Pancreas (tissue), 10 donors: ENCODE measurements around the gene GABRR2. TPM values are rescaled to one million over a fixed set of nuclear protein-coding genes. Genes with fewer than 3 reads are reported as not detected.
"Not testable (repeated sequence)": the region's sequence is repeated elsewhere in the genome, so short reads cannot be mapped to it uniquely, and the experiment has no call there.

Source experiments
- ATAC-seq, 4 donors: fragments of 200-7000 bp; cut with Tn5 transposase; one replicate each; pipeline versions ENCODE4 v1.8.0 to v1.9.1; 2020; ENCODE audit warnings: mild to moderate bottlenecking in 4 of 4, moderate library complexity in 4 of 4
- DNase-seq, 6 donors: peaks; one replicate each; pipeline ENCODE4 v3.0.0-alpha.2; 2020
- FAIRE-seq: peaks from 2 replicates; lab custom pipeline; 2012; peaks lifted over from hg19 to GRCh38; lab: Jason Lieb, UNC
- H3K27ac ChIP-seq, 4 donors: fragments of 200-600 bp; sonication (generic); 1 replicate in 3 of 4; 2 replicates in 1 of 4; pipeline versions ENCODE4 v1.5.0 to v1.8.0; 2020
- H3K27me3 ChIP-seq, 4 donors: fragments of 200-600 bp; one replicate each; pipeline ENCODE4 v1.8.0; 2021
- H3K36me3 ChIP-seq, 3 donors: fragments of 200-600 bp; sonication (generic) in 1 of 3; one replicate each; pipeline versions ENCODE4 v1.5.0 to v1.8.0; 2020 to 2021
- H3K4me1 ChIP-seq, 3 donors: fragments of 200-600 bp; one replicate each; pipeline ENCODE4 v1.8.0; 2021
- H3K4me3 ChIP-seq, 4 donors: fragments of 200-600 bp; sonication (generic) in 2 of 4; one replicate each; pipeline versions ENCODE4 v1.5.0 to v1.8.0; 2020 to 2021
- H3K9me3 ChIP-seq, 4 donors: fragments of 200-600 bp; one replicate each; pipeline ENCODE4 v1.8.0; 2021
- WGBS, 2 donors: extraction: QIAGEN DNeasy Blood & Tissue Kit; methylation state at CpG; one replicate each; pipeline ENCODE4 v1.1.7; 2013; 5-methylcytosine and 5-hydroxymethylcytosine counted together
- intact Hi-C, 3 donors: fragments of 100-400 bp; cut with DNase I; formaldehyde crosslinking; loops; one replicate each; pipeline versions ENCODE4 v1.11.1 to v1.14.2; 2022
- polyA plus RNA-seq, 2 donors: library from polyadenylated mRNA; stranded (reverse); fragments of 200-250 nt; gene quantifications; one replicate each; pipeline ENCODE4 v1.2.3, GENCODE V29; 2013
- total RNA-seq, 6 donors: library from RNA; stranded (reverse); fragmentation: NEBNext Ultra II Directional in 4 of 6; extraction: Animal tissue kit (Norgen Biotek cat#: 25700) in 4 of 6; gene quantifications; one replicate each; pipeline versions ENCODE4 v1.2.1 to v1.2.4, GENCODE V29; 2021 to 2023
- TF ChIP-seq, protein P1 (sequence below), 4 donors: fragments of 200-600 bp; sonication (generic) in 3 of 4; IDR thresholded peaks; one replicate each; pipeline versions ENCODE4 v1.5.0 to v1.8.0; 2021; ENCODE audit warnings: antibody characterized with exemption in 4 of 4
- donor health status: healthy with polysubstance abuse.
- donor health status: DM: no; HTN: no; CAD: no; lungs with moderate emphysema.
- donor health status: DM: no; HTN: no; CAD: no.
- donor health status: control.
- donor health status: control.
- donor health status: Bipolar disorder and iron deficiency.
- donor health status: DM: yes; HTN: yes; CAD: no.
- donor health status: DM: no; HTN: no; CAD: no.
- donor health status: DM: no; HTN: no; CAD: no.
- donor health status: DM: yes; HTN: yes; CAD: no.

The GABRR2 gene
- total and polyA plus RNA-seq, 8 donors: 0.14 to 0.75 (median 0.27) TPM; not detected in 1

DNA sequence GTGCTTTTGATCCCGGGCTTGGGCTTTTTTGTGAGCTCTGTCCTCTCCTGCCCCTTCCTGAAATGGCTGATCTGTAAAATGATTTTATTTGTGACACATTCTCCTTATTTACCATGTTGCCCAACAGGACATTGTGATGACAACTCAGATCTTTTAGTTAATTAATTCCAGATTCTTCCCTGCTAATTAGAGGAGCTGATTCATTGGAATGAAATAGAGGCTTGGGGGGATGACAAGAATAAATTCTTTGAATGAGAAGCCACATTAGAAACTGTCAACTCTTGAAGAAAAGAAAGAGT, 71.8 kb downstream of the GABRR2 start:
- no peak for ATAC-seq

DNA sequence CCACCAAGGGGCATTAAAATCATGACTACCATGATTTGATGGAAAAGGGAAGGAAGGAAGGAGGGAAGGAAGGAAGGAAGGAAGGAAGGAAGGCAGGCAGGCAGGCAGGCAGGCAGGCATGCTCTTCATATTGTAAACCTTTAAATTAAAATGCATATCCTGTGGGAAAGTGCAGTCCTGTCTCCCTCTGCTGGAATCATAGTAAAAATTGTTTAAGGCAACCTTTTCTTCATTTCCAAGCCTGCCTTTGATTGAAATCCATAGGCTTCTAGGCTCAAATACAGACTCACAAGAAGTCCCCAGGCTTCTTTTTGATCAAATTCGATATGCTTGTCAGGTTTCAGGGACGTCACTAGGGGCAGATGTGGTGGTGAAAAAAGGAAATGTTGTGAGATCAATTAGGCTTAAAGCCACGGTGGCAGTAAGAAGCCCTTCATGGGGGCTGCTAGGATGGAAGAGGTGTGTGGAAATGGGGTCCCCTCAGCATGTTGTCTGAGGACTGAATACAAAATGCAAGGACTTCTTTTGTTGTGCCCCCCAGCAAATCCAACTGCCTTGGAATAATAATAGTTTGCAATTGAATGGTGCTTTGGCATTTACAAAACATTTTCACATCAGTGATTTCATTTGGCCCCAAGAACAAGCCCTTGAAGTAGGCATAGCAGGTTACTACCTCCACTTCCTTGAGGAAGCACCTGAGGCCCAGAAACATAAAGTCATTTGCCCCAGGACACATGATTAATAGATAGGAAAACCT, 72.3 kb downstream of the GABRR2 start:
- H3K4me1 ChIP-seq: no peaks in the 10 kb centered on the region
- TF ChIP-seq, protein P1, sequence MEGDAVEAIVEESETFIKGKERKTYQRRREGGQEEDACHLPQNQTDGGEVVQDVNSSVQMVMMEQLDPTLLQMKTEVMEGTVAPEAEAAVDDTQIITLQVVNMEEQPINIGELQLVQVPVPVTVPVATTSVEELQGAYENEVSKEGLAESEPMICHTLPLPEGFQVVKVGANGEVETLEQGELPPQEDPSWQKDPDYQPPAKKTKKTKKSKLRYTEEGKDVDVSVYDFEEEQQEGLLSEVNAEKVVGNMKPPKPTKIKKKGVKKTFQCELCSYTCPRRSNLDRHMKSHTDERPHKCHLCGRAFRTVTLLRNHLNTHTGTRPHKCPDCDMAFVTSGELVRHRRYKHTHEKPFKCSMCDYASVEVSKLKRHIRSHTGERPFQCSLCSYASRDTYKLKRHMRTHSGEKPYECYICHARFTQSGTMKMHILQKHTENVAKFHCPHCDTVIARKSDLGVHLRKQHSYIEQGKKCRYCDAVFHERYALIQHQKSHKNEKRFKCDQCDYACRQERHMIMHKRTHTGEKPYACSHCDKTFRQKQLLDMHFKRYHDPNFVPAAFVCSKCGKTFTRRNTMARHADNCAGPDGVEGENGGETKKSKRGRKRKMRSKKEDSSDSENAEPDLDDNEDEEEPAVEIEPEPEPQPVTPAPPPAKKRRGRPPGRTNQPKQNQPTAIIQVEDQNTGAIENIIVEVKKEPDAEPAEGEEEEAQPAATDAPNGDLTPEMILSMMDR (IDR thresholded peaks at IDR 0.05): peak in 1 of 4 donors; percentile 19
- H3K36me3 ChIP-seq: no peaks in the 10 kb centered on the region
- H3K4me3 ChIP-seq: no peak overlapping the region
- H3K9me3 ChIP-seq: no peaks in the 10 kb centered on the region
- peak in 1 of 6 donors; percentile 32 for DNase-seq
- peak; percentile 53 to 84 (median 76) for ATAC-seq
- H3K27me3 ChIP-seq: no peaks in the 10 kb centered on the region
- FAIRE-seq: no peak
- 25% methylated on average over 3 of the region's 3 CpGs for WGBS, 2 donors
- H3K27ac ChIP-seq: no peak overlapping the region
- intact Hi-C loops: loop anchor here in 2 of 3 donors (5.0 to 10.0 kb wide), 2 partner anchors 128 to 255 kb away; partner anchors contain the start of gene SRSF12 (in 1 of the 2)

More for the DNA sequence above, 71.8 kb downstream of the GABRR2 start:
- Histone ChIP-seq H3K9me3 (no peaks in the 10 kb centered on the region), H3K27me3 (no peaks in the 10 kb centered on the region), H3K4me1 (no peaks in the 10 kb centered on the region), H3K4me3 (no peak overlapping the region), H3K27ac (no peak overlapping the region), H3K36me3 (no peaks in the 10 kb centered on the region)
- WGBS, 2 donors: 52 to 67% methylated on average over 1 of the region's 1 CpG
- TF ChIP-seq, protein P1 (IDR thresholded peaks at IDR 0.05): no peak
- DNase-seq (no peak), FAIRE-seq (no peak)
- intact Hi-C loops: loop anchor here in 2 of 3 donors (5.0 to 10.0 kb wide), 2 partner anchors 128 to 256 kb away; partner anchors contain the start of gene SRSF12 (in 1 of the 2)

DNA sequence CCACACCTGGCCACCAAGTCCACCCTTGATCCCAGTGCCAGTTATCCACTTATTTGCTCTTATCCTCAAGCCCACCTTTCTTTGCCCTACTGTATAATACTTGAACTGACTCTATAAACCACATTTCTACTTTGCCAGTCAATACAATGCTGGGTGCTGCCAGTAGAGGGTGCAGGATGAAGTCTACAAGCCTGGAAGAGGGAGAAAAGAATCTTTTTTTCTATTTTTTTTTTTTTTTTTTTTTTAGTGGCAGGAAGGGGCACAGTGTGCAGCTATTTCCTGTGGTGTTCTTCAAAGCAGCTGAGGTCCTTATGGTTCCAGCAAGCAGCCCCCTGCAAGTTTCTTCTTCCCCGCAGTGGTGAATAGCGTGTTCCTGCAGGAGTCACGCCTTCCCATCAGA, 75.8 kb downstream of the GABRR2 start:
- ATAC-seq (no peak), DNase-seq (no peak), FAIRE-seq (no peak)
- H3K4me3 ChIP-seq: no peak overlapping the region
- H3K36me3 ChIP-seq: no peaks in the 10 kb centered on the region
- H3K4me1 ChIP-seq: no peaks in the 10 kb centered on the region
- intact Hi-C loops: no loop called here
- no peak overlapping the region for H3K27ac ChIP-seq
- TF ChIP-seq, protein P1 (IDR thresholded peaks at IDR 0.05): no peak
- no peaks in the 10 kb centered on the region for H3K27me3 ChIP-seq
- 93 to 97% methylated on average over 3 of the region's 3 CpGs for WGBS, 2 donors
- no peaks in the 10 kb centered on the region for H3K9me3 ChIP-seq

DNA sequence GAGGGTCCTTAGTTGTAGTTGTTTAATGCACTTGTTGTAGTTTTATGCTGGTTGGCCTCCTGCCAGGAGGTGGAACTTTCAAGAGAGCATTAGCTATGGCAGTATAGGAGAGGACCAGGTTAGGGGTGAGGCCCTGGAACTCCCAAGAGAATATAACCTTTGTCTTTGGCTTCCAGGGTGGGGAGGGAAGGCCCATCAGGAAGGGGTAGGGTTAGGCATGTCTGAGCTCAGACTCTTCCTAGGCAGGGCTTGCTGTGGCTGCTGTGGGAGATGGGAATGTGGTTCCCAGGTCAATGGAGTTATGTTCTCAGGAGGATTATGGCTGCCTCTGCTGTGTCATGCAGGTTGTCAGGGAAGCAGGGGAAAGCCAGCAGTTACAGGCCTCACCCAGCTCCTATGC, 77.9 kb downstream of the GABRR2 start:
- H3K4me1 ChIP-seq: no peaks in the 10 kb centered on the region
- TF ChIP-seq, protein P1 (IDR thresholded peaks at IDR 0.05): no peak
- H3K4me3 ChIP-seq: no peak overlapping the region
- DNase-seq (no peak), ATAC-seq (no peak), FAIRE-seq (no peak)
- no peaks in the 10 kb centered on the region for H3K27me3 ChIP-seq
- H3K27ac ChIP-seq: no peak overlapping the region
- H3K9me3 ChIP-seq: no peaks in the 10 kb centered on the region
- no peaks in the 10 kb centered on the region for H3K36me3 ChIP-seq
- intact Hi-C loops: no loop called here

DNA sequence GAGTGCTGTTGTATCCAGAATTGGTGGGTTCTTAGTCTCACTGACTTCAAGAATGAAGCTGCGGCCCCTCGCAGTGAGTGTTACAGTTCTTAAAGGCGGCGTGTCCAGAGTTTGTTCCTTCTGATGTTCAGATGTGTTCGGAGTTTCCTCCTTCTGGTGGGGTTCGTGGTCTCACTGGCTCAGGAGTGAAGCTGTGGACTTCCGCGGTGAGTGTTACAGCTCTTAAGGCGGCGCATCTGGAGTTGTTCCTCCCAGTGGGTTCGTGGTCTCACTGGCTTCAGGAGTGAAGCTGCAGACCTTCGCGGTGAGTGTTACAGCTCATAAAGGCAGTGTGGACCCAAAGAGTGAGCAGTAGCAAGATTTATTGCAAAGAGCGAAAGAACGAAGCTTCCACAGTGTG, 81.5 kb downstream of the GABRR2 start:
- H3K27ac ChIP-seq, H3K36me3 ChIP-seq, H3K9me3 ChIP-seq, intact Hi-C loops, H3K4me3 ChIP-seq, H3K27me3 ChIP-seq, ATAC-seq, DNase-seq, H3K4me1 ChIP-seq, FAIRE-seq: not testable (repeated sequence)
- WGBS, 2 donors: 85 to 94% methylated on average over 15 of the region's 15 CpGs
